Measurements from ENCODE around the gene ERAL1.

GRCh38 chr17:28900986-28901726, 46.3 kb downstream of the ERAL1 start:
- TF ChIP-seq CTCF (conservative IDR thresholded peaks at IDR 0.05 in 1 of 2, IDR thresholded peaks at IDR 0.05 in 1 of 2; ENCODE audit: low read depth in 1 of 2, low read length in 2 of 2): no peak
- no peak for TF ChIP-seq EZH2 (IDR thresholded peaks at IDR 0.05; ENCODE audit: low read length, missing control alignments)

Data from fibroblast of lung (primary cell).